H1 (cell line): ENCODE results near the gene HES1. TPM values are rescaled to one million over a fixed set of nuclear protein-coding genes. Genes with fewer than 3 reads are reported as not detected.
A peak's percentile ranks its signal among the peaks of the same experiment; 100 is the strongest.

Experiments used
- KDM4A ChIP-seq: IDR thresholded peaks from one replicate; pipeline ENCODE4 v1.7.1; 2012; ENCODE audit warnings: low read depth, mild to moderate bottlenecking, moderate library complexity, low read length, inconsistent platforms; ENCODE audit not compliant: severe bottlenecking
- polyA plus RNA-seq, 7 experiments: library from polyadenylated mRNA; depleted of rRNA in 3 of 7; stranded (reverse) in 5 of 7; unstranded in 2 of 7; fragments of >200 nt in 5 of 7; fragments of 200-250 nt in 2 of 7; gene quantifications; 1 replicate in 5 of 7; 2 replicates in 1 of 7; 4 replicates in 1 of 7; pipeline versions ENCODE4 v1.2.1 to v1.2.3, GENCODE V29; 2011 to 2013; ENCODE audit warnings: missing spikeins in 2 of 7, mixed read lengths in 2 of 7
- total RNA-seq: library from RNA; stranded (reverse); fragmentation: NEBNext Ultra II Directional; extraction: Animal tissue kit (Norgen Biotek cat#: 25700); gene quantifications from 2 replicates; pipeline ENCODE4 v1.2.1, GENCODE V29; 2021

Gene HES1
- total and polyA plus RNA-seq, 2 of the 8 experiments (the other 6 are each of a cell fraction or from before 2014, with no cell fraction given), result 7.9 to 12.9 TPM

GRCh38 chr3:194136519-194137007 lies 615 bp downstream of the HES1 start (continued):
- TF ChIP-seq KDM4A, result peak; percentile 41
